ENCODE results near the gene PSME4. TPM values are rescaled to one million over a fixed set of nuclear protein-coding genes. Genes with fewer than 3 reads are reported as not detected.
A peak's percentile ranks its signal among the peaks of the same experiment; 100 is the strongest.

PSME4 gene
- total and polyA plus RNA-seq, 2 of the 13 experiments (the other 11 are each of a cell fraction or from before 2014, with no cell fraction given) = 52.1 to 77.8 TPM

- no peak for TF ChIP-seq ZFY (CRISPR knock-in tag; IDR thresholded peaks at IDR 0.05)
- TF ChIP-seq ZNF20 (CRISPR knock-in tag; IDR thresholded peaks at IDR 0.05) = no peak
Measured at GRCh38 chr2:53913721-53914120, 57.1 kb downstream of the PSME4 start (continued).

GRCh38 chr2:53911434-53912189 is 59.2 kb downstream of the PSME4 start:
- Histone ChIP-seq H3K79me2 (ENCODE audit: insufficient read depth, low read length) (no peaks in the 10 kb centered on the region), H3K4me2 (ENCODE audit: low read depth, low read length) (no peak overlapping the region), H3K4me3 (replicated peaks in 1 of 3; ENCODE audit: insufficient read depth in 1 of 3, low read depth in 2 of 3, low read length in 3 of 3) (no peak overlapping the region), H3K4me1 (ENCODE audit: insufficient read depth, low read length) (no peaks in the 10 kb centered on the region), H3K36me3 (replicated peaks in 1 of 2; ENCODE audit: control insufficient read depth in 1 of 2, insufficient read depth in 2 of 2, low read length in 2 of 2) (peaks cover 16 to 77% of the 10 kb centered on the region in 2 experiments), H4K20me1 (ENCODE audit: insufficient read depth, low read length) (no peaks in the 10 kb centered on the region), H3K27ac (ENCODE audit: extremely low read length, insufficient read depth, low read length) (no peak overlapping the region), H2AFZ (ENCODE audit: low read length) (no peak overlapping the region), H3K9ac (ENCODE audit: insufficient read depth, low read depth, low read length) (no peak overlapping the region), H3K9me3 (ENCODE audit: low read length) (no peaks in the 10 kb centered on the region), H3K27me3 (ENCODE audit: control insufficient read depth in 1 of 2, insufficient read depth in 2 of 2, low read length in 2 of 2) (no peaks in the 10 kb centered on the region)
- FAIRE-seq (no peak), ATAC-seq (no peak), DNase-seq (ENCODE audit: low spot score) (no peak)
- intact Hi-C loops (cut with micrococcal nuclease; ENCODE audit: unreplicated experiment) (no loop called here), in situ Hi-C loops (cut with HindIII; ENCODE audit: extremely low pct_ligation_motif_present, low pct_unique_long_range_greater_than_20kb) (no loop called here)
- POLR2A ChIA-PET = no interaction called here
- TF ChIP-seq MAFK (conservative IDR thresholded peaks at IDR 0.05 in 1 of 2, IDR thresholded peaks at IDR 0.05 in 1 of 2; ENCODE audit: low read length in 2 of 2) (peak; percentile 58 to 76), HOXA7 (CRISPR knock-in tag; IDR thresholded peaks at IDR 0.05) (no peak), MAFF (IDR thresholded peaks at IDR 0.05; ENCODE audit: low read depth, low read length) (peak; percentile 58; the same call in 1 of the 2 replicates)
- TF ChIP-seq, protein P1, sequence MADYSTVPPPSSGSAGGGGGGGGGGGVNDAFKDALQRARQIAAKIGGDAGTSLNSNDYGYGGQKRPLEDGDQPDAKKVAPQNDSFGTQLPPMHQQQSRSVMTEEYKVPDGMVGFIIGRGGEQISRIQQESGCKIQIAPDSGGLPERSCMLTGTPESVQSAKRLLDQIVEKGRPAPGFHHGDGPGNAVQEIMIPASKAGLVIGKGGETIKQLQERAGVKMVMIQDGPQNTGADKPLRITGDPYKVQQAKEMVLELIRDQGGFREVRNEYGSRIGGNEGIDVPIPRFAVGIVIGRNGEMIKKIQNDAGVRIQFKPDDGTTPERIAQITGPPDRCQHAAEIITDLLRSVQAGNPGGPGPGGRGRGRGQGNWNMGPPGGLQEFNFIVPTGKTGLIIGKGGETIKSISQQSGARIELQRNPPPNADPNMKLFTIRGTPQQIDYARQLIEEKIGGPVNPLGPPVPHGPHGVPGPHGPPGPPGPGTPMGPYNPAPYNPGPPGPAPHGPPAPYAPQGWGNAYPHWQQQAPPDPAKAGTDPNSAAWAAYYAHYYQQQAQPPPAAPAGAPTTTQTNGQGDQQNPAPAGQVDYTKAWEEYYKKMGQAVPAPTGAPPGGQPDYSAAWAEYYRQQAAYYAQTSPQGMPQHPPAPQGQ (CRISPR knock-in tag; IDR thresholded peaks at IDR 0.05; ENCODE audit: borderline replicate concordance) = no peak
- WGBS (ENCODE audit: low lambda C conversion rate) = 95% methylated on average over 4 of the region's 4 CpGs
- CTCF ChIA-PET (ENCODE audit: low intra/inter-chr PET ratio, low total read pairs) = no interaction called here
- BruUV-seq (replicated peaks) = no TSS peak

All from HepG2 (cell line).